HepG2 (cell line): Measurements from ENCODE around the gene SMIM41. TPM values are rescaled to one million over a fixed set of nuclear protein-coding genes. Genes with fewer than 3 reads are reported as not detected.

Source experiments
- ETV6 ChIP-seq: sonication (generic); formaldehyde crosslinking; conservative IDR thresholded peaks from 2 replicates; pipeline ENCODE4 v1.4.0; 2020; ENCODE audit warnings: missing genetic modification reagents
- HMGXB4 ChIP-seq, 2 experiments: sonication (generic) in 1 of 2; formaldehyde crosslinking in 1 of 2; IDR thresholded peaks; 2 replicates each; pipeline versions ENCODE4 v1.4.0 to v1.6.1; 2018 to 2020; ENCODE audit warnings: missing genetic modification reagents in 2 of 2, borderline replicate concordance in 1 of 2, low read depth in 1 of 2, mild to moderate bottlenecking in 1 of 2, missing biosample characterization in 1 of 2
- PCBP2 ChIP-seq: fragments of 200-400 bp; formaldehyde crosslinking; optimal IDR thresholded peaks from 2 replicates; pipeline ENCODE3; 2018; ENCODE audit warnings: low read length, low read depth; ENCODE audit not compliant: poor library complexity, severe bottlenecking
- POLR2G ChIP-seq: fragments of 200-400 bp; formaldehyde crosslinking; IDR thresholded peaks from 2 replicates; pipeline ENCODE4 v1.6.1; 2018; ENCODE audit warnings: mild to moderate bottlenecking, low read depth, low read length, moderate library complexity
- REPIN1 ChIP-seq: sonication (generic); formaldehyde crosslinking; IDR thresholded peaks from 2 replicates; pipeline ENCODE4 v1.8.0; 2022; ENCODE audit warnings: missing genetic modification reagents, low read depth, mild to moderate bottlenecking, borderline replicate concordance
- TBX3 ChIP-seq: fragments of 450-650 bp; IDR thresholded peaks from 2 replicates; pipeline ENCODE4 v1.6.1; 2017; ENCODE audit warnings: antibody characterized with exemption, mild to moderate bottlenecking, inconsistent platforms, borderline replicate concordance
- ZBTB40 ChIP-seq, 2 experiments: fragments of 450-650 bp in 1 of 2; sonication (generic) in 1 of 2; formaldehyde crosslinking in 1 of 2; IDR thresholded peaks; 2 replicates each; pipeline versions ENCODE4 v1.6.1 to v1.8.0; 2016 to 2022; ENCODE audit warnings: antibody characterized with exemption in 1 of 2, mild to moderate bottlenecking in 1 of 2, missing genetic modification reagents in 1 of 2
- ZFP62 ChIP-seq: sonication (generic); formaldehyde crosslinking; IDR thresholded peaks from 2 replicates; pipeline ENCODE4 v1.4.0; 2020; ENCODE audit warnings: missing genetic modification reagents
- ZNF33B ChIP-seq: sonication (generic); formaldehyde crosslinking; IDR thresholded peaks from 2 replicates; pipeline ENCODE4 v1.5.1; 2020; ENCODE audit warnings: mild to moderate bottlenecking, missing genetic modification reagents
- ZNF34 ChIP-seq: sonication (generic); formaldehyde crosslinking; IDR thresholded peaks from 2 replicates; pipeline ENCODE4 v1.4.0; 2020; ENCODE audit warnings: mild to moderate bottlenecking, missing genetic modification reagents, borderline replicate concordance
- ZNF891 ChIP-seq: sonication (generic); formaldehyde crosslinking; IDR thresholded peaks from 2 replicates; pipeline ENCODE4 v1.5.0; 2020; ENCODE audit warnings: mild to moderate bottlenecking, missing genetic modification reagents
- polyA plus RNA-seq, 8 experiments: library from polyadenylated mRNA; depleted of rRNA in 3 of 8; stranded (reverse) in 7 of 8; unstranded in 1 of 8; fragments of >200 nt; fragmentation: Illumina TruSeq in 4 of 8; extraction: Trizol in 4 of 8; gene quantifications; 2 replicates each; pipeline versions ENCODE4 v1.2.1 to v1.2.3, GENCODE V29; 2011 to 2016; ENCODE audit warnings: low read depth in 4 of 8, missing spikeins in 1 of 8, mixed read lengths in 1 of 8; ENCODE audit not compliant: insufficient read depth in 1 of 8
- total RNA-seq, 5 experiments: library from RNA; depleted of rRNA; stranded (reverse); fragments of >200 nt; fragmentation: Illumina TruSeq; extraction: Trizol; gene quantifications; 2 replicates each; pipeline ENCODE4 v1.2.3, GENCODE V29; 2016; ENCODE audit warnings: low read depth in 1 of 5
- TF ChIP-seq, protein P1 (sequence below): sonication (generic); formaldehyde crosslinking; IDR thresholded peaks from 2 replicates; pipeline ENCODE4 v1.4.0; 2020; ENCODE audit warnings: mild to moderate bottlenecking, missing genetic modification reagents, borderline replicate concordance
- TF ChIP-seq, protein P2 (sequence below): IDR thresholded peaks from 2 replicates; pipeline ENCODE4 v1.6.1; 2012; ENCODE audit warnings: inconsistent platforms

SMIM41 gene
- total and polyA plus RNA-seq, 2 of the 13 experiments (the other 11 are each of a cell fraction or from before 2014, with no cell fraction given): not detected

DNA sequence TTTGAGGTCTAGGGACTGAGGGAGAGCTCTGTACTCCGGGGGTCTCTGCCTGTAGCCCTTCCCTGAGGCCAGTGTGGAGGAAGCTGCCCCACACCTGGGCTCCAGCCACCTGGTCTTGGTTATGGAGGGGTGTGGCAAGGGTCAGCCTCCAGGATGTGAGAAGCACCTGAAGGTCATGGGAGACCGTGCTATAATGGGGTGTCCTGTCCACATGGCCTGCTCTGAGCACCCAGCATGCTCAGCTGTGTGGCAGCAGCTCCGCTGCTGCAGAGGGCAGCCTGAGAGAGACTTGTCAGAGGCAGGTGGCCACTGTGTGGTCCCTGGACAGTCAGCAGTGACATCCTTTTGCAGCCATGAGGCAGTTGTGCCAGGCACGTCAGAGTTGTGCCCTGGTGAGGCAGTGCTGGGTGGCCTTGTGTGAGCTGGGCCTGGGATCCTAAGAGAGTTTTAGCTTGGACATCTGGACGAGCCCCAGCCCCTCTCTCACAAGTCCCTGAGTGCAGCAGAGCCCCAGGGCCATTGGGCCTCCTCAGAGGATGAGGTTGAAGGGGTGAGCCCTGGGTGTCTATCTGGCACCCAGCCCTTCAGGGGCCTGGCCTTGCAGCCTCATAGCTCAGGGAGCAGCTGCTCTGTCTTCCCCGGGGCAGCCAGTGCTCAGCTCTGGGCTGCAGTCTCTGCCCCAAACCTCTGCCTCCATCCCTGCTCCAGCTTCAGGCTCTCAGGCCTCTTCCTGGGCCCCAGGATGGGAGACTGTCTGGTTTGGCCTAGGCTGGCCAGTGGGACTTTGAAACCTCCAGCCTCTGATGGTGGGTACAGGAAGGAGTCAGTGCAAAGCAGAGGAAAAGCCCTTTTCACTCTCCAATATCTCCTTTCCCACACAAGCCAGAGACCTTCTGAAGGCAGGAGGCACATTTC lies 17.1 kb upstream of the SMIM41 start (continued):
- 0 out of 4 replicates have a peak, but pooled peaks of 1 of the 2 experiments have one; percentile 9 for TF ChIP-seq HMGXB4 (CRISPR knock-in tag; IDR thresholded peaks at IDR 0.05; ENCODE audit: borderline replicate concordance in 1 of 2, low read depth in 1 of 2)
- TF ChIP-seq, protein P1, sequence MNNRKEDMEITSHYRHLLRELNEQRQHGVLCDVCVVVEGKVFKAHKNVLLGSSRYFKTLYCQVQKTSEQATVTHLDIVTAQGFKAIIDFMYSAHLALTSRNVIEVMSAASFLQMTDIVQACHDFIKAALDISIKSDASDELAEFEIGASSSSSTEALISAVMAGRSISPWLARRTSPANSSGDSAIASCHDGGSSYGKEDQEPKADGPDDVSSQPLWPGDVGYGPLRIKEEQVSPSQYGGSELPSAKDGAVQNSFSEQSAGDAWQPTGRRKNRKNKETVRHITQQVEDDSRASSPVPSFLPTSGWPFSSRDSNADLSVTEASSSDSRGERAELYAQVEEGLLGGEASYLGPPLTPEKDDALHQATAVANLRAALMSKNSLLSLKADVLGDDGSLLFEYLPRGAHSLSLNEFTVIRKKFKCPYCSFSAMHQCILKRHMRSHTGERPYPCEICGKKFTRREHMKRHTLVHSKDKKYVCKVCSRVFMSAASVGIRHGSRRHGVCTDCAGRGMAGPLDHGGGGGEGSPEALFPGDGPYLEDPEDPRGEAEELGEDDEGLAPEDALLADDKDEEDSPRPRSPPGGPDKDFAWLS: 0 out of 2 replicates have a peak, but pooled peaks have one; percentile 58
- TF ChIP-seq ZBTB40 (IDR thresholded peaks at IDR 0.05): no peak
- TF ChIP-seq ZBTB40 (CRISPR knock-in tag; IDR thresholded peaks at IDR 0.05): peak; percentile 57; the same call in 1 of the 2 replicates
- TF ChIP-seq ETV6 (CRISPR knock-in tag): 0 out of 2 replicates have a peak, but pooled peaks have one; percentile 10
- TF ChIP-seq ZNF33B (CRISPR knock-in tag): 0 out of 2 replicates have a peak, but pooled peaks have one; percentile 12
- 0 out of 2 replicates have a peak, but pooled peaks have one; percentile 13 for TF ChIP-seq POLR2G
- no peak for TF ChIP-seq TBX3
- TF ChIP-seq, protein P2, sequence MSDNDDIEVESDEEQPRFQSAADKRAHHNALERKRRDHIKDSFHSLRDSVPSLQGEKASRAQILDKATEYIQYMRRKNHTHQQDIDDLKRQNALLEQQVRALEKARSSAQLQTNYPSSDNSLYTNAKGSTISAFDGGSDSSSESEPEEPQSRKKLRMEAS: 0 out of 2 replicates have a peak, but pooled peaks have one; percentile 5
- TF ChIP-seq REPIN1 (CRISPR knock-in tag): no peak
- TF ChIP-seq ZNF34 (CRISPR knock-in tag): 0 out of 2 replicates have a peak, but pooled peaks have one; percentile 63
- no peak for TF ChIP-seq PCBP2
- TF ChIP-seq ZNF891 (CRISPR knock-in tag): 0 out of 2 replicates have a peak, but pooled peaks have one; percentile 28
- TF ChIP-seq ZFP62 (CRISPR knock-in tag): no peak
